K562 (cell line): Measurements from ENCODE around the gene NSRP1. TPM values are rescaled to one million over a fixed set of nuclear protein-coding genes. Genes with fewer than 3 reads are reported as not detected.

Experiments used
- ATAC-seq: fragments of 200-7000 bp; cut with Tn5 transposase; 3 replicates; pipeline ENCODE4 v1.9.1; 2020; ENCODE audit warnings: moderate library complexity
- BruUV-seq: library from RNA; stranded (reverse); fragments of 400-500 nt; replicated peaks from 2 replicates; lab custom pipeline; 2021; lab: Mats Ljungman, UMichigan
- CTCF ChIA-PET: fragments of 300-600 bp; formaldehyde crosslinking; extraction: SDS; loops from one replicate; lab custom pipeline; 2021; ENCODE audit warnings: low intra/inter-chr PET ratio; lab: Yijun Ruan, JAX
- POLR2A ChIA-PET: fragments of 300-600, 350-650 bp; sonication (Branson Sonifier 250); formaldehyde crosslinking; extraction: SDS; loops from one replicate; lab custom pipeline; 2021; ENCODE audit warnings: antibody characterized with exemption, inconsistent platforms; lab: Yijun Ruan, JAX
- DNase-seq, 4 experiments: peaks; one replicate each; pipeline versions ENCODE4 v3.0.0 to v3.0.0-alpha.2; 2011 to 2018; ENCODE audit warnings: low spot score in 3 of 4, mixed read lengths in 3 of 4; ENCODE audit errors: extremely low read depth in 1 of 4
- FAIRE-seq: peaks from 2 replicates; lab custom pipeline; 2011; peaks lifted over from hg19 to GRCh38; lab: Jason Lieb, UNC
- H2AFZ ChIP-seq: 2 replicates; pipeline ENCODE4 v1.6.0; 2011; ENCODE audit warnings: low read depth, low read length, control low read depth, inconsistent platforms
- H3K27ac ChIP-seq: fragments of 200-600 bp; 3 replicates; pipeline ENCODE4 v1.8.0; 2011; ENCODE audit warnings: low read depth, mild to moderate bottlenecking, control low read depth, inconsistent platforms, low read length, moderate library complexity, mixed read lengths; ENCODE audit errors: extremely low read depth
- H3K27me3 ChIP-seq, 2 experiments: fragments of 300-600 bp in 1 of 2; 2 replicates in 1 of 2; 3 replicates in 1 of 2; pipeline versions ENCODE4 v1.6.0 to v1.8.0; 2011; ENCODE audit warnings: inconsistent platforms in 2 of 2, low read length in 2 of 2, mild to moderate bottlenecking in 1 of 2, mixed read lengths in 1 of 2, moderate library complexity in 1 of 2; ENCODE audit not compliant: control insufficient read depth in 2 of 2, insufficient read depth in 2 of 2
- H3K36me3 ChIP-seq: fragments of 300-600 bp; 3 replicates; pipeline ENCODE4 v1.8.0; 2011; ENCODE audit warnings: mild to moderate bottlenecking, low read length, inconsistent platforms; ENCODE audit not compliant: control insufficient read depth, insufficient read depth
- H3K4me1 ChIP-seq, 2 experiments: fragments of 200-600 bp in 1 of 2; replicated peaks in 1 of 2; 2 replicates in 1 of 2; 3 replicates in 1 of 2; pipeline versions ENCODE4 v1.5.1 to v1.8.0; 2011; ENCODE audit warnings: inconsistent platforms in 2 of 2, low read length in 2 of 2, mild to moderate bottlenecking in 1 of 2, mixed read lengths in 1 of 2, moderate library complexity in 1 of 2; ENCODE audit not compliant: control insufficient read depth in 2 of 2, insufficient read depth in 2 of 2
- H3K4me2 ChIP-seq: 2 replicates; pipeline ENCODE4 v1.6.1; 2011; ENCODE audit warnings: low read length, control low read depth, inconsistent platforms, mixed read lengths; ENCODE audit not compliant: insufficient read depth
- H3K4me3 ChIP-seq: fragments of 200-600 bp; sonication (generic), shearing (Covaris generic); 2 replicates; pipeline ENCODE4 v1.5.1; 2016; ENCODE audit warnings: control low read depth, inconsistent platforms
- H3K79me2 ChIP-seq: fragments of 200-600 bp; 3 replicates; pipeline ENCODE4 v1.8.0; 2011; ENCODE audit warnings: low read length, inconsistent platforms; ENCODE audit not compliant: control insufficient read depth, insufficient read depth
- H3K9ac ChIP-seq, 2 experiments: 2 replicates each; pipeline versions ENCODE4 v1.6.0 to v1.6.1; 2011; ENCODE audit warnings: low read depth in 2 of 2, low read length in 2 of 2, control low read depth in 1 of 2, inconsistent platforms in 1 of 2, mild to moderate bottlenecking in 1 of 2, mixed read lengths in 1 of 2; ENCODE audit not compliant: insufficient read depth in 1 of 2
- H3K9me1 ChIP-seq: one replicate; pipeline ENCODE4 v1.6.0; 2011; ENCODE audit warnings: inconsistent platforms, mild to moderate bottlenecking, low read length, moderate library complexity; ENCODE audit not compliant: control insufficient read depth, insufficient read depth
- H3K9me3 ChIP-seq: replicated peaks from 2 replicates; pipeline ENCODE4 v1.5.1; 2011; ENCODE audit warnings: low read depth, low read length, inconsistent platforms; ENCODE audit not compliant: control insufficient read depth, insufficient read depth
- H4K20me1 ChIP-seq: replicated peaks from 2 replicates; pipeline ENCODE4 v1.6.1; 2011; ENCODE audit warnings: low read length, inconsistent platforms, mixed read lengths; ENCODE audit not compliant: control insufficient read depth, insufficient read depth
- ADNP ChIP-seq: fragments of 200-800 bp; sonication (Bioruptor generic); IDR thresholded peaks from 2 replicates; pipeline ENCODE4 v1.6.1; 2016; ENCODE audit warnings: missing genetic modification characterization, missing compliant biosample characterization
- MCM5 ChIP-seq: fragments of 450-650 bp; IDR thresholded peaks from 2 replicates; pipeline ENCODE4 v1.6.1; 2016; ENCODE audit warnings: low read depth
- SIN3A ChIP-seq, 2 experiments: fragments of 150-350 bp in 1 of 2; IDR thresholded peaks; 2 replicates each; pipeline ENCODE4 v1.6.1; 2011 to 2016; ENCODE audit warnings: borderline replicate concordance in 2 of 2, low read depth in 2 of 2, low read length in 2 of 2, mild to moderate bottlenecking in 2 of 2, moderate library complexity in 2 of 2; ENCODE audit not compliant: control insufficient read depth in 1 of 2
- SMARCA4 ChIP-seq: fragments of 450-650 bp; IDR thresholded peaks from 2 replicates; pipeline ENCODE4 v1.6.1; 2016
- SP2 ChIP-seq: IDR thresholded peaks from 2 replicates; pipeline ENCODE4 v1.6.1; 2011; ENCODE audit warnings: mild to moderate bottlenecking, low read depth, low read length, moderate library complexity; ENCODE audit not compliant: poor library complexity, severe bottlenecking; ENCODE audit errors: extremely low read depth
- ZEB2 ChIP-seq: fragments of 450-650 bp; IDR thresholded peaks from 2 replicates; pipeline ENCODE4 v1.6.1; 2016
- ZNF224 ChIP-seq: sonication (generic); formaldehyde crosslinking; IDR thresholded peaks from 2 replicates; pipeline ENCODE4 v1.8.0; 2022; ENCODE audit warnings: mild to moderate bottlenecking, missing genetic modification reagents
- ZNF699 ChIP-seq: fragments of 250-450 bp; sonication (Bioruptor Pico); IDR thresholded peaks from 2 replicates; pipeline ENCODE4 v1.8.0; 2021; ENCODE audit warnings: mild to moderate bottlenecking, moderate library complexity; ENCODE audit not compliant: insufficient replicate concordance
- WGBS: fragments of 100-300 bp; shearing (Covaris generic); methylation state at CpG from one replicate; pipeline ENCODE4 v1.1.6; 2016; ENCODE audit warnings: low coverage, mixed read lengths; ENCODE audit not compliant: insufficient coverage; ENCODE audit errors: missing lambda C conversion rate; 5-methylcytosine and 5-hydroxymethylcytosine counted together
- in situ Hi-C: fragments of 300-500 bp; cut with MboI; formaldehyde crosslinking; loops from 4 replicates; pipeline ENCODE4 v1.15.0; 2018; ENCODE audit warnings: inconsistent platforms, mixed read lengths
- intact Hi-C: fragments of 100-400 bp; cut with micrococcal nuclease; formaldehyde crosslinking; loops from 2 replicates; pipeline ENCODE4 v1.14.2; 2022
- polyA plus RNA-seq, 8 experiments: library from polyadenylated mRNA; depleted of rRNA in 4 of 8; stranded (reverse) in 5 of 8; unstranded in 3 of 8; fragments of >200 nt; fragmentation: Nextera tagmentation in 2 of 8; fragmentation: Illumina TruSeq in 1 of 8; extraction: Ambion mirVana in 2 of 8; extraction: Trizol in 1 of 8; gene quantifications; 2 replicates each; pipeline versions ENCODE4 v1.2.1 to v1.2.3, GENCODE V29; 2011 to 2014; ENCODE audit warnings: inconsistent platforms in 1 of 8, missing spikeins in 1 of 8
- total RNA-seq, 7 experiments: library from RNA; depleted of rRNA in 6 of 7; stranded (reverse); fragments of >200 nt in 6 of 7; fragmentation: Illumina TruSeq in 2 of 7; extraction: Trizol in 2 of 7; gene quantifications; 2 replicates each; pipeline versions ENCODE4 v1.2.1 to v1.2.3, GENCODE V29; 2011 to 2021; ENCODE audit warnings: low replicate concordance in 1 of 7
- TF ChIP-seq, protein P1 (sequence below): fragments of 150-350 bp; conservative IDR thresholded peaks from 2 replicates; pipeline ENCODE4 v1.6.1; 2014; ENCODE audit warnings: low read length
- TF ChIP-seq, protein P2 (sequence below): sonication (generic); formaldehyde crosslinking; IDR thresholded peaks from 2 replicates; pipeline ENCODE4 v1.8.1; 2023; ENCODE audit warnings: mild to moderate bottlenecking, missing genetic modification reagents
- TF ChIP-seq, protein P3 (sequence below): fragments of 250-450 bp; sonication (Bioruptor Pico); IDR thresholded peaks from 2 replicates; pipeline ENCODE4 v1.4.0; 2020; ENCODE audit warnings: borderline replicate concordance

The NSRP1 gene
- total and polyA plus RNA-seq, 9 of the 15 experiments (the other 6 are each of a cell fraction or from before 2014, with no cell fraction given) = 18.4 to 68.6 (median 32.7) TPM

DNA sequence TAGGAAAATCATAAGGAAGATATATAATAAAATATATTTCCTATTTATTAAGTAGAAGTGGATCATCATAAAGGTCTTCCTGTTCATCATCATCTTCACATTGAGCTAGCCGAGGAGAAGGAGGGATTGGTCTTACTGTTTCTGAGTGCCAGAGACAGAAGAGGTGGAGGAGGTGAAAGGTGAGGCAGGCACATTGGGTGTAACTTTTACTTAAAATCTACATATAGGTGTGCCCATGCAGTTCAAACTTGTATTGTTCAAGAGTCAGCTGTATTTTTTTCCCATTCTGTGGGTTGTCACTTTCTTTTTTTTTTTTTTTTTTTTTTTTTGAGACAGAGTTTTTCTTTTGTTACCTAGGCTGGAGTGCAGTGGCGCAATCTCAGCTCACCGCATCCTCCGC, 34.9 kb downstream of the NSRP1 start:
- Histone ChIP-seq H3K4me2 (no peak overlapping the region), H3K9me1 (no peaks in the 10 kb centered on the region), H3K9me3 (no peaks in the 10 kb centered on the region), H3K27me3 (no peaks in the 10 kb centered on the region), H3K9ac (no peak overlapping the region), H3K79me2 (peaks cover 56% of the 10 kb centered on the region), H3K36me3 (peaks cover 43% of the 10 kb centered on the region; the same call in 1 of the 3 replicates), H2AFZ (no peak overlapping the region), H3K27ac (no peak overlapping the region), H3K4me3 (no peak overlapping the region), H3K4me1 (peaks cover 0 to 6% of the 10 kb centered on the region in 2 experiments; a peak in 2 of 5 replicates), H4K20me1 (no peaks in the 10 kb centered on the region)
- no peak for FAIRE-seq
- intact Hi-C loops (no loop called here), in situ Hi-C loops (no loop called here)
- no peak for ATAC-seq
- POLR2A ChIA-PET = interaction anchor here (0.7 kb wide), 1 partner anchor 967 kb away, joined by 3 read pairs; no protein-coding TSS in a partner anchor
- WGBS = 96% methylated on average over 4 of the region's 4 CpGs
- no peak for TF ChIP-seq MCM5
- TF ChIP-seq, protein P1, sequence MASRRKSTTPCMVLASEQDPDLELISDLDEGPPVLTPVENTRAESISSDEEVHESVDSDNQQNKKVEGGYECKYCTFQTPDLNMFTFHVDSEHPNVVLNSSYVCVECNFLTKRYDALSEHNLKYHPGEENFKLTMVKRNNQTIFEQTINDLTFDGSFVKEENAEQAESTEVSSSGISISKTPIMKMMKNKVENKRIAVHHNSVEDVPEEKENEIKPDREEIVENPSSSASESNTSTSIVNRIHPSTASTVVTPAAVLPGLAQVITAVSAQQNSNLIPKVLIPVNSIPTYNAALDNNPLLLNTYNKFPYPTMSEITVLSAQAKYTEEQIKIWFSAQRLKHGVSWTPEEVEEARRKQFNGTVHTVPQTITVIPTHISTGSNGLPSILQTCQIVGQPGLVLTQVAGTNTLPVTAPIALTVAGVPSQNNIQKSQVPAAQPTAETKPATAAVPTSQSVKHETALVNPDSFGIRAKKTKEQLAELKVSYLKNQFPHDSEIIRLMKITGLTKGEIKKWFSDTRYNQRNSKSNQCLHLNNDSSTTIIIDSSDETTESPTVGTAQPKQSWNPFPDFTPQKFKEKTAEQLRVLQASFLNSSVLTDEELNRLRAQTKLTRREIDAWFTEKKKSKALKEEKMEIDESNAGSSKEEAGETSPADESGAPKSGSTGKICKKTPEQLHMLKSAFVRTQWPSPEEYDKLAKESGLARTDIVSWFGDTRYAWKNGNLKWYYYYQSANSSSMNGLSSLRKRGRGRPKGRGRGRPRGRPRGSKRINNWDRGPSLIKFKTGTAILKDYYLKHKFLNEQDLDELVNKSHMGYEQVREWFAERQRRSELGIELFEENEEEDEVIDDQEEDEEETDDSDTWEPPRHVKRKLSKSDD = no peak
- TF ChIP-seq, protein P2, sequence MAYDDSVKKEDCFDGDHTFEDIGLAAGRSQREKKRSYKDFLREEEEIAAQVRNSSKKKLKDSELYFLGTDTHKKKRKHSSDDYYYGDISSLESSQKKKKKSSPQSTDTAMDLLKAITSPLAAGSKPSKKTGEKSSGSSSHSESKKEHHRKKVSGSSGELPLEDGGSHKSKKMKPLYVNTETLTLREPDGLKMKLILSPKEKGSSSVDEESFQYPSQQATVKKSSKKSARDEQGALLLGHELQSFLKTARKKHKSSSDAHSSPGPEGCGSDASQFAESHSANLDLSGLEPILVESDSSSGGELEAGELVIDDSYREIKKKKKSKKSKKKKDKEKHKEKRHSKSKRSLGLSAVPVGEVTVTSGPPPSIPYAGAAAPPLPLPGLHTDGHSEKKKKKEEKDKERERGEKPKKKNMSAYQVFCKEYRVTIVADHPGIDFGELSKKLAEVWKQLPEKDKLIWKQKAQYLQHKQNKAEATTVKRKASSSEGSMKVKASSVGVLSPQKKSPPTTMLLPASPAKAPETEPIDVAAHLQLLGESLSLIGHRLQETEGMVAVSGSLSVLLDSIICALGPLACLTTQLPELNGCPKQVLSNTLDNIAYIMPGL (CRISPR knock-in tag) = no peak
- TF ChIP-seq SMARCA4 = no peak
- TF ChIP-seq SP2 = no peak
- no peak for TF ChIP-seq ZNF699 (CRISPR knock-in tag)
- no peak for TF ChIP-seq ZEB2
- TF ChIP-seq SIN3A (IDR thresholded peaks at IDR 0.05; ENCODE audit: borderline replicate concordance in 2 of 2, control insufficient read depth in 1 of 2, low read depth in 2 of 2, low read length in 2 of 2) = no peak
- TF ChIP-seq, protein P3, sequence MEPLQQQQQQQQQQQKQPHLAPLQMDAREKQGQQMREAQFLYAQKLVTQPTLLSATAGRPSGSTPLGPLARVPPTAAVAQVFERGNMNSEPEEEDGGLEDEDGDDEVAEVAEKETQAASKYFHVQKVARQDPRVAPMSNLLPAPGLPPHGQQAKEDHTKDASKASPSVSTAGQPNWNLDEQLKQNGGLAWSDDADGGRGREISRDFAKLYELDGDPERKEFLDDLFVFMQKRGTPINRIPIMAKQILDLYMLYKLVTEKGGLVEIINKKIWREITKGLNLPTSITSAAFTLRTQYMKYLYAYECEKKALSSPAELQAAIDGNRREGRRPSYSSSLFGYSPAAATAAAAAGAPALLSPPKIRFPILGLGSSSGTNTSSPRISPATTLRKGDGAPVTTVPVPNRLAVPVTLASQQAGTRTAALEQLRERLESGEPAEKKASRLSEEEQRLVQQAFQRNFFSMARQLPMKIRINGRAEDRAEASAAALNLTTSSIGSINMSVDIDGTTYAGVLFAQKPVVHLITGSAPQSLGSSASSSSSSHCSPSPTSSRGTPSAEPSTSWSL (CRISPR knock-in tag) = no peak
- TF ChIP-seq ADNP (tag) = no peak
- TF ChIP-seq ZNF224 = no peak
- no peak for DNase-seq
- CTCF ChIA-PET = no interaction called here
- BruUV-seq = no TSS peak
